ENCODE measurements around the gene ITGA5.

DNA sequence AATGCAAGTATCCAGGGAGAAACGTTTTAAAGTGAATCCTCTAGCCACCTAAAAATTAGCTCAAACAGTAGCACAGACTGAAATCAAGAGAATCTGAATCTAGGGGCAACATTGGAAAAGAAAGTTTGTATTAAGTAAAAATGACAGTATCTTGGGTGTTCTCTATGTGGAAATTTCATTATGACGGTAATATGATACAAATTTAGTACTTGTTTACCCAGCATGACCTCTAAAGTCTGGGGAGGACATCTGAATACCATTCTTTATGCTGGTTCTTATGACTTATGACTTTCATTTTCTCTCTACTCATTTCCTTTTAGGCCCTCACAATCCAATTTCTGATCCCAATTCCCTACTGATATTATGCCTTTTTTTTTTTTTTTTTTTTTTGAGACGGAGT, 40.3 kb upstream of the ITGA5 start:
- TF ChIP-seq ZNF331 (CRISPR knock-in tag; IDR thresholded peaks at IDR 0.05; ENCODE audit: low read depth) (no peak), EZH2 (IDR thresholded peaks at IDR 0.05; ENCODE audit: low read depth, unreplicated experiment) (no peak), EZH2phosphoT487 (IDR thresholded peaks at IDR 0.05; ENCODE audit: unreplicated experiment) (no peak), POLR2AphosphoS5 (IDR thresholded peaks at IDR 0.05; ENCODE audit: low read depth) (no peak), STAT1 (IDR thresholded peaks at IDR 0.05; ENCODE audit: unreplicated experiment) (no peak), JUNB (IDR thresholded peaks at IDR 0.05; ENCODE audit: unreplicated experiment) (no peak), ZNF114 (CRISPR knock-in tag; IDR thresholded peaks at IDR 0.05) (no peak), NANOG (IDR thresholded peaks at IDR 0.05; ENCODE audit: borderline replicate concordance) (no peak), CREB1 (CRISPR knock-in tag; IDR thresholded peaks at IDR 0.05; ENCODE audit: low read depth) (no peak)
- TF ChIP-seq, protein P1, sequence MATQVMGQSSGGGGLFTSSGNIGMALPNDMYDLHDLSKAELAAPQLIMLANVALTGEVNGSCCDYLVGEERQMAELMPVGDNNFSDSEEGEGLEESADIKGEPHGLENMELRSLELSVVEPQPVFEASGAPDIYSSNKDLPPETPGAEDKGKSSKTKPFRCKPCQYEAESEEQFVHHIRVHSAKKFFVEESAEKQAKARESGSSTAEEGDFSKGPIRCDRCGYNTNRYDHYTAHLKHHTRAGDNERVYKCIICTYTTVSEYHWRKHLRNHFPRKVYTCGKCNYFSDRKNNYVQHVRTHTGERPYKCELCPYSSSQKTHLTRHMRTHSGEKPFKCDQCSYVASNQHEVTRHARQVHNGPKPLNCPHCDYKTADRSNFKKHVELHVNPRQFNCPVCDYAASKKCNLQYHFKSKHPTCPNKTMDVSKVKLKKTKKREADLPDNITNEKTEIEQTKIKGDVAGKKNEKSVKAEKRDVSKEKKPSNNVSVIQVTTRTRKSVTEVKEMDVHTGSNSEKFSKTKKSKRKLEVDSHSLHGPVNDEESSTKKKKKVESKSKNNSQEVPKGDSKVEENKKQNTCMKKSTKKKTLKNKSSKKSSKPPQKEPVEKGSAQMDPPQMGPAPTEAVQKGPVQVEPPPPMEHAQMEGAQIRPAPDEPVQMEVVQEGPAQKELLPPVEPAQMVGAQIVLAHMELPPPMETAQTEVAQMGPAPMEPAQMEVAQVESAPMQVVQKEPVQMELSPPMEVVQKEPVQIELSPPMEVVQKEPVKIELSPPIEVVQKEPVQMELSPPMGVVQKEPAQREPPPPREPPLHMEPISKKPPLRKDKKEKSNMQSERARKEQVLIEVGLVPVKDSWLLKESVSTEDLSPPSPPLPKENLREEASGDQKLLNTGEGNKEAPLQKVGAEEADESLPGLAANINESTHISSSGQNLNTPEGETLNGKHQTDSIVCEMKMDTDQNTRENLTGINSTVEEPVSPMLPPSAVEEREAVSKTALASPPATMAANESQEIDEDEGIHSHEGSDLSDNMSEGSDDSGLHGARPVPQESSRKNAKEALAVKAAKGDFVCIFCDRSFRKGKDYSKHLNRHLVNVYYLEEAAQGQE (IDR thresholded peaks at IDR 0.05; ENCODE audit: unreplicated experiment): no peak
- TF ChIP-seq, protein P2, sequence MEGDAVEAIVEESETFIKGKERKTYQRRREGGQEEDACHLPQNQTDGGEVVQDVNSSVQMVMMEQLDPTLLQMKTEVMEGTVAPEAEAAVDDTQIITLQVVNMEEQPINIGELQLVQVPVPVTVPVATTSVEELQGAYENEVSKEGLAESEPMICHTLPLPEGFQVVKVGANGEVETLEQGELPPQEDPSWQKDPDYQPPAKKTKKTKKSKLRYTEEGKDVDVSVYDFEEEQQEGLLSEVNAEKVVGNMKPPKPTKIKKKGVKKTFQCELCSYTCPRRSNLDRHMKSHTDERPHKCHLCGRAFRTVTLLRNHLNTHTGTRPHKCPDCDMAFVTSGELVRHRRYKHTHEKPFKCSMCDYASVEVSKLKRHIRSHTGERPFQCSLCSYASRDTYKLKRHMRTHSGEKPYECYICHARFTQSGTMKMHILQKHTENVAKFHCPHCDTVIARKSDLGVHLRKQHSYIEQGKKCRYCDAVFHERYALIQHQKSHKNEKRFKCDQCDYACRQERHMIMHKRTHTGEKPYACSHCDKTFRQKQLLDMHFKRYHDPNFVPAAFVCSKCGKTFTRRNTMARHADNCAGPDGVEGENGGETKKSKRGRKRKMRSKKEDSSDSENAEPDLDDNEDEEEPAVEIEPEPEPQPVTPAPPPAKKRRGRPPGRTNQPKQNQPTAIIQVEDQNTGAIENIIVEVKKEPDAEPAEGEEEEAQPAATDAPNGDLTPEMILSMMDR (conservative IDR thresholded peaks at IDR 0.05; ENCODE audit: low read depth in 2 of 2): no peak
- TF ChIP-seq, protein P3, sequence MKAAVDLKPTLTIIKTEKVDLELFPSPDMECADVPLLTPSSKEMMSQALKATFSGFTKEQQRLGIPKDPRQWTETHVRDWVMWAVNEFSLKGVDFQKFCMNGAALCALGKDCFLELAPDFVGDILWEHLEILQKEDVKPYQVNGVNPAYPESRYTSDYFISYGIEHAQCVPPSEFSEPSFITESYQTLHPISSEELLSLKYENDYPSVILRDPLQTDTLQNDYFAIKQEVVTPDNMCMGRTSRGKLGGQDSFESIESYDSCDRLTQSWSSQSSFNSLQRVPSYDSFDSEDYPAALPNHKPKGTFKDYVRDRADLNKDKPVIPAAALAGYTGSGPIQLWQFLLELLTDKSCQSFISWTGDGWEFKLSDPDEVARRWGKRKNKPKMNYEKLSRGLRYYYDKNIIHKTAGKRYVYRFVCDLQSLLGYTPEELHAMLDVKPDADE (IDR thresholded peaks at IDR 0.05): no peak
- TF ChIP-seq, protein P4, sequence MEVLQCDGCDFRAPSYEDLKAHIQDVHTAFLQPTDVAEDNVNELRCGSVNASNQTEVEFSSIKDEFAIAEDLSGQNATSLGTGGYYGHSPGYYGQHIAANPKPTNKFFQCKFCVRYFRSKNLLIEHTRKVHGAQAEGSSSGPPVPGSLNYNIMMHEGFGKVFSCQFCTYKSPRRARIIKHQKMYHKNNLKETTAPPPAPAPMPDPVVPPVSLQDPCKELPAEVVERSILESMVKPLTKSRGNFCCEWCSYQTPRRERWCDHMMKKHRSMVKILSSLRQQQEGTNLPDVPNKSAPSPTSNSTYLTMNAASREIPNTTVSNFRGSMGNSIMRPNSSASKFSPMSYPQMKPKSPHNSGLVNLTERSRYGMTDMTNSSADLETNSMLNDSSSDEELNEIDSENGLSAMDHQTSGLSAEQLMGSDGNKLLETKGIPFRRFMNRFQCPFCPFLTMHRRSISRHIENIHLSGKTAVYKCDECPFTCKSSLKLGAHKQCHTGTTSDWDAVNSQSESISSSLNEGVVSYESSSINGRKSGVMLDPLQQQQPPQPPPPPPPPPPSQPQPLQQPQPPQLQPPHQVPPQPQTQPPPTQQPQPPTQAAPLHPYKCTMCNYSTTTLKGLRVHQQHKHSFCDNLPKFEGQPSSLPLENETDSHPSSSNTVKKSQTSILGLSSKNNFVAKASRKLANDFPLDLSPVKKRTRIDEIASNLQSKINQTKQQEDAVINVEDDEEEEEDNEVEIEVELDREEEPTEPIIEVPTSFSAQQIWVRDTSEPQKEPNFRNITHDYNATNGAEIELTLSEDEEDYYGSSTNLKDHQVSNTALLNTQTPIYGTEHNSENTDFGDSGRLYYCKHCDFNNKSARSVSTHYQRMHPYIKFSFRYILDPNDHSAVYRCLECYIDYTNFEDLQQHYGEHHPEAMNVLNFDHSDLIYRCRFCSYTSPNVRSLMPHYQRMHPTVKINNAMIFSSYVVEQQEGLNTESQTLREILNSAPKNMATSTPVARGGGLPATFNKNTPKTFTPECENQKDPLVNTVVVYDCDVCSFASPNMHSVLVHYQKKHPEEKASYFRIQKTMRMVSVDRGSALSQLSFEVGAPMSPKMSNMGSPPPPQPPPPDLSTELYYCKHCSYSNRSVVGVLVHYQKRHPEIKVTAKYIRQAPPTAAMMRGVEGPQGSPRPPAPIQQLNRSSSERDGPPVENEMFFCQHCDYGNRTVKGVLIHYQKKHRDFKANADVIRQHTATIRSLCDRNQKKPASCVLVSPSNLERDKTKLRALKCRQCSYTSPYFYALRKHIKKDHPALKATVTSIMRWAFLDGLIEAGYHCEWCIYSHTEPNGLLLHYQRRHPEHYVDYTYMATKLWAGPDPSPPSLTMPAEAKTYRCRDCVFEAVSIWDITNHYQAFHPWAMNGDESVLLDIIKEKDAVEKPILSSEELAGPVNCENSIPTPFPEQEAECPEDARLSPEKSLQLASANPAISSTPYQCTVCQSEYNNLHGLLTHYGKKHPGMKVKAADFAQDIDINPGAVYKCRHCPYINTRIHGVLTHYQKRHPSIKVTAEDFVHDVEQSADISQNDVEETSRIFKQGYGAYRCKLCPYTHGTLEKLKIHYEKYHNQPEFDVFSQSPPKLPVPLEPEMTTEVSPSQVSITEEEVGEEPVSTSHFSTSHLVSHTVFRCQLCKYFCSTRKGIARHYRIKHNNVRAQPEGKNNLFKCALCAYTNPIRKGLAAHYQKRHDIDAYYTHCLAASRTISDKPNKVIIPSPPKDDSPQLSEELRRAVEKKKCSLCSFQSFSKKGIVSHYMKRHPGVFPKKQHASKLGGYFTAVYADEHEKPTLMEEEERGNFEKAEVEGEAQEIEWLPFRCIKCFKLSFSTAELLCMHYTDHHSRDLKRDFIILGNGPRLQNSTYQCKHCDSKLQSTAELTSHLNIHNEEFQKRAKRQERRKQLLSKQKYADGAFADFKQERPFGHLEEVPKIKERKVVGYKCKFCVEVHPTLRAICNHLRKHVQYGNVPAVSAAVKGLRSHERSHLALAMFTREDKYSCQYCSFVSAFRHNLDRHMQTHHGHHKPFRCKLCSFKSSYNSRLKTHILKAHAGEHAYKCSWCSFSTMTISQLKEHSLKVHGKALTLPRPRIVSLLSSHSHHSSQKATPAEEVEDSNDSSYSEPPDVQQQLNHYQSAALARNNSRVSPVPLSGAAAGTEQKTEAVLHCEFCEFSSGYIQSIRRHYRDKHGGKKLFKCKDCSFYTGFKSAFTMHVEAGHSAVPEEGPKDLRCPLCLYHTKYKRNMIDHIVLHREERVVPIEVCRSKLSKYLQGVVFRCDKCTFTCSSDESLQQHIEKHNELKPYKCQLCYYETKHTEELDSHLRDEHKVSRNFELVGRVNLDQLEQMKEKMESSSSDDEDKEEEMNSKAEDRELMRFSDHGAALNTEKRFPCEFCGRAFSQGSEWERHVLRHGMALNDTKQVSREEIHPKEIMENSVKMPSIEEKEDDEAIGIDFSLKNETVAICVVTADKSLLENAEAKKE (CRISPR knock-in tag; IDR thresholded peaks at IDR 0.05): no peak
